ENCODE results near the gene POLR2C.
"Not testable (repeated sequence)": the region's sequence is repeated elsewhere in the genome, so short reads cannot be mapped to it uniquely, and the experiment has no call there.

Gene POLR2C

DNA sequence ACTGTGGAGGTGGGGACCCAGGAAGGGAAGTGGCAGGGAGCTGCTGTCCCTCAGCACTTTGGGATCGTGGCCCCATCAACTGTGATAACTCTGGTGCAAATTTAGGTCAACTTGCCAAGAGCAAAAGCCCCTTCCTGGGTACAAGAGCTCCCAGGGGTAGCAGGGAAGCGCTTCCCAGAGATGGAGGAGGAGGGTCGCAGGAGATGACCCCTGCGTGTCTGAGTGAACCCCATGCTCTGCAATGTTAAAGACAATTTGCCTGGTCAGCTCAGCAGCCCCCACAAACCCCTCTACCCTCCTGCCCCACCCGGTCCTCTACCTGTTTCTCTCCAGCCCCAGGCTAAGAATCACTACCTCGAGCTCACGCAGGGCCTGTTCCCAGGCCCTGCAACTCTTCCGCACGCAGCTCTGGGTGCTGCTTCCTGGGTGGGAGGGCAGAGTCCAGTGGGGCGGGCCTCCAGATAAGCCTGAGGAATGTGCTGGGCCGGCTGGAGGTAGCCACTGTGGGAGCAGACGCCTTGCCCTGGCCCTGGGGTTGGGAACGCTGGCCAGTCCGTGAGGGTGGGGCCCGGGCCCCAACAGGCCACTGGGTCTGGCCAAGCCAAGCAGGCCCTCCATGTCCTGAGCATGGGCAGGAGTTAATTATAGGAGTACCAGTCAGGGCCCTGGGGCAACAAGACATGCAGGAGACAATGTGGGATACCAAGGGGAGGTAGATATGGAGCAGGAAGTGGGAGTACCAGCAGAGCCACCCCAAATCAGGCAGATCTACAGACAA lies 17.7 kb downstream of the POLR2C start:
- DNase-seq = peak; percentile 79

DNA sequence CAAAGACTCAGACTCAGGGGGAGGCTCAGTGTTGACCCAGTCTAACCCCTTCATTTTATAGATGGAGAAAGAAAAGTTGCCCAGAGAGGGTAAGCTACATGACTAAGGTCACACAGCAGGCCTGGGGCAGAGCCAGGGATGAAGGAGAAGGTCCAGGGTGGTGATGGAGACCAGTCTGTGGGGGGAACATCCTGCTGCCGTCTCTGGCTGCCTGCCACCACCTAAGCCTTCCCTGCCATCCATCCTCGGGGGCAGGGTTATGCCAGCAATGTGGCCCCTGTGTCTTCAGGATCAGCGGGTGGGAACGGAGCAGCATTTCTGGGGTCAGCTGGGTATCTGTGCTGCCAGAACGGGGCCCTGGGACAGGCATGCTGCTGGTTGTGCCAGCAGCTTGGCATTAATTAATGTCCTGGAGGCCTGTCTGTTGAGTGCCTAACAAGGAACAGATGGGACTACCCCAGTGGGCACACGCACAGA lies 18.3 kb downstream of the POLR2C start:
- DNase-seq = no peak

DNA sequence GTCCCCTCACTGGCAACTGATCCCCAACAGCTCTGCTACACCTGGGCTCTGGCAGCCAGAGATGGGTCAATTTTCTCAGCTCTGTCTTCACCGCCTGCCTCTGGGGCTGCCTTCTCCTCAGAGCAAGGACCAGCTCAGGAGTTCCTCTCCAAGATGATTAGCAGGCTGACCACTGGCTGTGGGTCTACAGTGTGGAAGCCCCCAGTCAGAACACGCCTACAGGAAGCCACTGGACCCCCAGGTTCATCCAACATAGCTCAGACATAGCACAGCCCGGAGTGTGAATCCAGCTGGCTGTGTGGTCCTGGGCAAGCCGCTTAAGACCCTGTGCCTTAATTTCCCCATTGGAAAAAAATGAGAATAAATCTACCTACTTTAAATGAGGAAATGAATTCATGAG lies 18.9 kb downstream of the POLR2C start:
- no peak for DNase-seq

DNA sequence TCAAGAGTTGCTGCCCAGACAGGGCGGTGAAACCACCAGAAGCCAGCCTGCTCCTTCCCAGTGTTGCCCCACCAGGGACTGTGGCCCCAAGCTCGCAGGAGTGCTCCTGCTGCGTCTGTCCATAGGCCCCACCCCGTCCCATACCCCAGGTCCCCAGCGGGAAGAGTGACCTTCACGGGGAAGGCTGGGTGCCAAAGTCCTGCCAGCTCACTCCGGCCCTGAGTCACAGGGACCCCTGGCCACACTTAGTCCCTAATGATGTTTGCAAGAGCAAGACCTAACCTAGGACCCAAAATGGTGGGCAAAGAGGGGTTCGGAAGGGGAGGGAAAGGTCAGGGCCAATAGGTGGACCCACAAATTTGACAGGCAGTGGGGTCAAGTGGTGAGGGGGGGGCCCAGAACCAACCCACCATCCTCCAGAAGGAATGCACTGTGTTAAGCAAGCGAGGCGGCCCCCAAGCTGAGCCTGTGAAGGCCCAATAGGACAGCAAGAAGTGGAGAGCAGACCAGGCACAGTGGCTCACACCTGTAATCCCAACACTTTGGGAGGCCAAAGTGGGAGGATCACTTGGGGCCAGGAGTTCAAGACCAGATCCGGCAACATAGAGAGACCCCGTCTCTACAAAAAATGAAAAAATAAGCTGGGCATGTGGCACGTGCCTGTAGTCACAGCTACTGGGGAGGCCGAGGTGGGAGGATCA lies 20.5 kb downstream of the POLR2C start:
- DNase-seq = no peak

DNA sequence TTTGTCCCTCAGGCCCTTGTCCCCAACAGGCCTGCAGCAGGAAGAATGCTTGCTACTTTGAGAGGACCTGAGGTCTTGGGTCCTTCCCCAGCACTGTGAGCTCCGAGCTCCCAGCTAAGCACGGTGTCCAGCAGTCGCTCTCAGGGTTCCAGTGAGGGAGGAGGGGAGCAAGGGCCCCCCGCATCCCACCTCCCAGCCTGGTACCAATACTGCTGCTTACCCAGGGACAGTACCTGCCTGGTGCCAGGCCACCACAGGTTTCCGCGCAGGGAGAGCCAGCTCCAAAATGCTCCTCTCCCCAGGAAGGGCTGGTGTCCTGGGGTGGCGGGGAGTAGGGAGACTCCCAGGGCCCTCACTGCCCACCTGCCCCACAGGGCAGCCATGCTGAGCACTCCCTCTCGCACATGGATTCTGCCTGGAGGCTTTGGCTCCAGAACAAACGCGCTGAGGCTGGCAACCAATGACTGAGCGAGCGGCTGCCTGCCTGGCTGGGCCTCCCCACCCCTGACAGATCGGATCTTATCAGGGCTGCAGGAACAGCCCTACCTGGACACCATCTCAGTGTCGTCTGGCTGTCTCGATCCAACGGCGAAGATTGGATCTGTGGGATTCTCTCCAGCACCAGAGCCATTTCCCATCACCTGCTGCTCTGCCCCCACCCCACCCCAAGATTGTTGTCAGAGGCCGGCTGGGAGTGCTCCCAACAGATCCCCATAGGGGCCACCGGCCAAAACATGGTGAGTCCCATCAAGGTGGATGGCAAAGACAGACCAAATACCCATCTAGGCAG lies 21.4 kb downstream of the POLR2C start:
- DNase-seq = no peak

DNA sequence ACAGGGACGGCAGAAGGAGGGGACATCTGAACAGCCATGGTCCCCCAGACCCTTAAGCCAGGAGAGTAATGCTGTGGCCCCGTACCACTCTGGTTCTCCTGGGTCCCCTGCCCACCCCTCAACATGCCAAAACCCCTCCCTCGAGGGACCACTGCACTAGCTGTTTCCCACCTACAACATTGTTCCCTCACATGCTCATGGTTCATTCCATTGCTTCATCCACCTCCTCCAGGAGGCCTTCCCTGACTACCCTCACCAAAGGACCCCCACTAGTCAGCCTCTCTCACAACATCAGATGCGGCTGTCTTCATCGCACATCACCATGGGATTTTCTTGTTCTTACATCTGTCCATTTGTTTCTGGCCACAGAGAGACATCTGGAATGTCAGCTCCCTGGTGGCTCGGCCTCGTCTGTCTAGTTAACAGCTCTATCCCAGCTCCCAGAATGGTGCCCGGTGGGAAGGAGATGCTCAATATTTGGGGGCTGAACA lies 22.1 kb downstream of the POLR2C start:
- no peak for DNase-seq

DNA sequence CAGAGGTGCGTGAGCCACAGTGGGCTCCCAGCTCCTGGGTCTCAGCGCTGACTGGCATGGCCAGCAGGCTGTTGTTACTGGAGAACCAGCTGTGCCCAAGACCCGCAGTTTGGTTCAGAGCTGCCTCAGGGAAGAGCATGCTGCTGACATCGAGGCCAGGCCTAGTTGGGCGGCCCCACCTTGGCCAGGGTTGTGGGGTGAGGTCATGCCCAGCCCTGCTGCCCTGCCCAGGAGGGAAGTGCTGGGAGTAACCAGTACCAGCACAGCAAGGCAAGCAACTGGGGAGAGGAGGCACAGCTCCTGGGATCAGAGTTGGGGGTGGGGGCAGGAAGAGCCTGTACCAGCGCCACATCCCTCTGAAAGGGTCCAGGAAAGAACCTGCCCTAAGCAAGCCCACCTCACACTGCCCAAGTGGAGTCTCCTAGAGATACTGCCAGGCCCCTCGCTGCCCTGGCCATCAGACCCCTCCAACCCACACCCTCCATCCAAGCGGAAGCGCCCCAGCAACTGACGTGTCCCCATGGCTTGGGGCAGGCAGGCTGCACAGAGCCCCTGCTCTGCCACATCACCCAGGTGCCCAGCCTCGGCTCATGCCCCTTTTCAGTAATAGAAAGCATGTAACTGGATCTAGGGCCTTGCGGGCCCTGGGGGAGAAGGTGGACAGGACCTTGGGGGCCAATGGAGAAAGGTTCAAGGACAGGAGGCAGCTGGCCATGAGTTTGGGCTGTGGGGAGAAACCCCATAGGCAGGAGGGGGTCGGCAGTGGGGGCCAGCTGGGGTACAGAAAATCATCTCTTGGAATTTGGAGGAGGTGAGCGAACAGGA lies 22.8 kb downstream of the POLR2C start:
- DNase-seq = no peak

DNA sequence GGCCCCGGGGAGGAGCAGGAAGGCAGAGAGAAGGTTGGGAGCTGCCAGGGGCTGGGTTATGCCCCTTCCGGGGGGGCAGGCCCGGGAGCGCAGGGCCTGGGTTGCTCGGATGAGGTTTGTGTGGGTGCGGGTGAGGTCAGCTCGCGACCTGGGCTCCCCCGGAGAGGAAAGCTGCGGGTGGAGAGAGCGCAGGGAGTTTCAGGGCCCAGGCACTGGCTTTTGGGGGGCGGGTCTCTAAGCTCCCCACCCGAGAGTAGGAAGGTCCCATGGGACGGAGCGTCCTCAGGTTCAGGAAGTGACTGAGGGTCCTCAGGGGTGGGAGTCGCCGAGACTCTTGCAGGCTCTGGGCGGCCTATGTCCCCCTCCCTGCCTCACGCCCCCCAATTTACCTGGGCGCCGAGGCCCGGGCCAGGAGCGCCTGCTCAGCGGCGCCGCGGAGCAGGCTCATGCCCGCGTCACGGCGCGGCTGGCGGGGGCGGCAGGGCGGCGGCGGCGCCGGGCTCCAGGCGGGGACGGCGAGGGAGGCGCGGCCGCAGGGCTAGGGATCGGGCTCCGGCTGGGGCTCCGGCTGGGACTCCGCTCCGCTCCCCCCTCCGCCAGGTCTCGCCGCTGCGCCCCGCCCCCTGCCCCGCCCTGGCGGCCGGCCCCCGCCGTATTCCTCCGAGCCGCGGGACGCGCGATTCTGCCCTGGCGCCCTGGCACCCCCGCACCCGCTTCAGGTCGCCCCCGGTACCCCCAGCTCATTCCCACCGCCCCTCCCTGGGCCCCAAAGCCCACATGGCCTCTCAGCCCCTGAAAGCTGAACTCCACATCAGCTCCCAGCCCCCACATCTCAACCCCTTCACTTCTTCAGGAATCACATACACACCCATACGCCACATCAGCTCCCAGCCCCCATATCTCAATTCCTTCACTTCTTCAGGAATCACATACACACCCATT lies 23.7 kb downstream of the POLR2C start, which contains the start of gene DOK4:
Gene DOK4 (minus strand): TSS at position 578 of the 942 bp plus-strand sequence. CDS start 6,986 bp downstream, outside the sequence.
- DNase-seq = peak; percentile 78

DNA sequence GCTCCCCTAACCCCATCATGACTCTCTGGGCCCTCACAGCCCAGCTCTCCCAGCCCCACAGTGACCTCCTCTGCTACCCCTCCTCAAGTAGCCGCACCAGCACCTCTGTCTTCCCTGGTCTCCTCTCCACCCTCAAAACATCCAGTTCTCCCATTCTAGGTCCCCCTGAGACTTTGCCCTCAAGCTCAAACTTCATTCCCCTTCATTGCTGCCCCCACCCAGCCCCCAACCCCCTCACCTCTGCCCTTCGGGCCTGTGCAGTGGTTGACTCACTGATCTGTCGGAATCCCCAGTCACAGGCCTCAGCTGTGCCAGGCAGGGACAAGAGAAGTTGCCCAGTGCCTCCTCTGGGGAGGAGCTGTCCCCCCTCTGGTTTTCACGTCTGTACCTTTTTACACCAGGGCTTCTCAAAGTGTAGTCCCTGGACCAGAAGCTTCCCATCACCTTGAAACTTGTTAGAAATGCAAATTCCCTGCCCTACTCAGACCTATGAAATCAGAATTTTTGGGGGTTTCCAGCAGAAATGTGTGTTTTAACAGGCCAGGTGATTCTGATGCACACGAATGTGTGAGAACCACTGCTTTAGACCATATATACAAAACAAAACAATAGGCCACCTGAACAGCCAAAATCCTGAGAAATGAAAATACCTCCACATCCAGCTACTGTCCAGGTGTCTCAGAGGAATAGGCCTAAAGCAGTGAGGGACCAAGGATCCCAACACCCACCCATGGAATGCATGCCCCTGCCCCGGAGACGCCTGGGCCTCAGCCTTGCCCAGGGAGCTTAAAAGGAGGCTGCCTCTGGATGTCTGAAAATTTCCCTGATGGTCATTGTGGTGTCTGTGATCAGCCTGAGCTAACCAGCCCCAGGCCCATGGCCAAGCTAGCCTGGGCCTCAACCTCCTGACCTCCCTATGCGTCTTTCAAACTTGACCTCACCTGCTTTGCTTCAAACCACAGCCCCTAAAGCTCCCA lies 24.7 kb downstream of the POLR2C start:
- no peak for DNase-seq

DNA sequence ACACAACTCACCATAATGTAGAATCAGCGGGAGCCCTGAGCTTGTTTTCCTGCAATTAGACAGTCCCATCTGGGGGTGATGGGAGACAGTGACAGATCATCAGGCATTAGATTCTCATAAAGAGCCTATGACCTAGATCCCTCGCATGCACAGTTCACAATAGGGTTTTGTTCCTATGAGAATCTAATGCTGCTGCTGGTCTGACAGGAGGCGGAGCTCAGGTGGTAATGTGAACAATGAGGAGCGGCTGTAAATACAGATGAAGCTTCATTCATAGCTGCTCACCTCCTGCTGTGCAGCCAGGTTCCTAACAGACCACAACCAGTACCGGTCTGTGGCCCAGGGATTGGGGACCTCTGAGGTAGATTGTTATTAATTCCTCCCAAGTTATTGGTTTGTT lies 26.8 kb downstream of the POLR2C start:
- no peak for DNase-seq

DNA sequence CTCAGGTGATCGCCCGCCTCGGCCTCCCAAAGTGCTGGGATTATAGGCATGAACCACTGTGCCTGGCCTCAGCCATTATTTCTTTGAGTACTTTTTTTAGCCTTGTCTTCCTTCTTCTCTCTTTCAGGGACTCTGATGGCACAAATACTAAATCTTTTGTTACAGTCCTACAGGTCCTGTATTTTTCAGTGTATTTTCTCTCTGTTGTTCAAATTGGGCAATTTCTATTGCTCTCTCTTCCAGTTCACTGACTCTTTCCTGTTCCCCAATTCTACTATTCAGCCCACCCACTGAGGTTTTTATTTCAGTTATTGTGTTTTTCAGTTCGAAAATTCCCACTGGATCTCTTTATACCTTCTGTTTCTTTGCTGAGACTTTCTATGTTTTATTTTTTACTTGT lies 31.3 kb downstream of the POLR2C start:
- DNase-seq = no peak

DNA sequence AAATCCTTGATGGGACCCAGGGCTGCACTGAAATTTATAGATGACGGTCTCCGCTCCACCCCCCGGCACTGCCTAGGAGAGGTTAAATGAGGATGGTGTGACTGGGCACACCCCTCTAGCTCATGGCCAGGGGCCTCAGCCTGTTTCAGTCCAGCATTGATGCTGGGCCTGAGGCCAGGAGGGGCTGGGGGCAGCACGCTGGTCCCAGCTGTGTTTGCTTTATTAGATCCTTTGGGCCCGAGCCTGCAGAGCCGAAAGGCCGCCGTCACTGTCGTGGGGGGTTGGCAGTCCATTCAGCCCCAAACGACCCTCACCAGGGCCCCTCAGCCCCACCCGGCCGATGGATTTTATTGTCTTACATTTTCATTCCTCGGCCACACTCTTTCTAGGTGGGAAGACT lies 34.6 kb downstream of the POLR2C start:
- no peak for DNase-seq

DNA sequence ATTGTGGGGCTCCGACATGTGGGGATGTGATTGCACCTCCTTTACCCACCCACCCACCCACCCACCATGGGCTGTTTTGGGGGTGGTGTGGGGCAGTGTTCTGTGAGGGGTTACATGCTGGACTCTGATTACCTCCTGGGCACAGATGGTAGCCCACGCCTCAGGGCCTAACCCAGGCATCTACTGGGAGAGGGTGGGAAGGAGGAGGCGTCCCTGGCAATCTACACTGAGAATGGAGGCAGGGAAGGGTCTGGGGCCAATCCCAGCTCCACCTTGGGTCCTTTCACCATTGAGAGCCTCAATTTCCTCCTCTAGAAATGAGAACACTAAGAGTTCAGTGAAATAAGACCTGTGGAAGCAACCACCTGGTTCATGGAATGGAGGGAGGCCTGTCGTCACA lies 35.6 kb downstream of the POLR2C start:
- DNase-seq = no peak

DNA sequence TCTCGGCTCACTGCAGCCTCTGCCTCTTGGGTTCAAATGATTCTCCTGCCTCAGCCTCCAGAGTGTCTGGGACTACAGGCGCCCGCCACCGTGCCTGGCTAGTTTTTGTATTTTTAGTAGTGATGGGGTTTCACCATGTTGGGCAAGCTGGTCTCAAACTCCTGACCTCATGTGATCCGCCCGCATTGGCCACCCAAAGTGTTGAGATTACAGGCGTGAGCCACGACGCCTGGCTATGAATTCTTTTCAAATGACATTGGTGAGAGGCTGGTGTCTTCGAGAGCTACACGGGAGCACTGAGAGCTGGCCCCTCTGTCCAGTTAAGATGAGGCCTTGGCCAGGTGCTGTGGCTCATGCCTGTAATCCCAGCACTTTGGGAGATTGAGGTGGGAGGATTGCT lies 37.5 kb downstream of the POLR2C start:
- DNase-seq = not testable (repeated sequence)

DNA sequence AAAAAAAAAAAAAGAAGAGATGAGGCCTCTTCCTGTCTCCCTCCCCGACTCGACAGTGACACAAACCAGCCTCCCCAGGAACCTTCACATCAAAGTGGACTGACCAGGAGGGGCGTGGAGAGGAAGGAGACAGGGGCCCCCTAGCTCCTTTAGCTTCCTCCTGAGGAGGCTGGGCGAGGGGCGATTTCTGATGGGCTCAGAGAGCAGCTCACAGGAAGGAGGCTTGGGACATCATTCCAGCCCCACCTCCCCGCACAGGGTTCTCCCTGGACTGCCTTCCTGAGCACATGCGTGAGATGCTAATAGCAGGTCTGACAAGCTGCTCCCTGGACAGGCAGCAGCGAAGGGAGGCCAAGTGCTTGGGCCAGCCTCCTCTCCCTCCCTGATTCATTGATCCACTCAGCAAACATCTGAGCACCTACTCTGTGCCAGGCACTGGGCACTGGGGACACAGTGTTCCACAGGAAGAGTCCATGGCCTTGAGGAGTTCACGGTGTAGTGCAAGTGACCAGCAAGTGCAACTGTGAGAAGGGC lies 38.2 kb downstream of the POLR2C start:
- no peak for DNase-seq

DNA sequence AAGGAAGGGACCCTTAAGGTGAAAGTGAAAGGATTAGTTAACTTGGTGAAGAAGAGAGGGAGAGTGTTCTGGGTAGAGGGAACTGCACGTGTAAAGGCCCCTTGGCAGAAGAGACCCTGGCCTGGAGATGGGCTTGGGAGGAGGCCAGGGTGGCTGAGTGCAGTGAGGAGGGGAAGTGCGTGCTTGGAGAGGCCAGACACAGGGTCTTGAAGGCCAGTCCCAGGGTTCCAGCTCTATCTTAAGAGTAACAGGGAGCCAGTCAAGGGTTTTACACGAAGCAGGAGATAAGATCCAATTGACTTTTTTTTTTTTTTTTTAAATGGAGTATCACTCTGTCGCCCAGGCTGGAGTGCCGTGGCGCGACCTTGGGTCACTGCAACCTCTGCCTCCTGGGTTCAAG lies 39.0 kb downstream of the POLR2C start:
- DNase-seq = no peak

DNA sequence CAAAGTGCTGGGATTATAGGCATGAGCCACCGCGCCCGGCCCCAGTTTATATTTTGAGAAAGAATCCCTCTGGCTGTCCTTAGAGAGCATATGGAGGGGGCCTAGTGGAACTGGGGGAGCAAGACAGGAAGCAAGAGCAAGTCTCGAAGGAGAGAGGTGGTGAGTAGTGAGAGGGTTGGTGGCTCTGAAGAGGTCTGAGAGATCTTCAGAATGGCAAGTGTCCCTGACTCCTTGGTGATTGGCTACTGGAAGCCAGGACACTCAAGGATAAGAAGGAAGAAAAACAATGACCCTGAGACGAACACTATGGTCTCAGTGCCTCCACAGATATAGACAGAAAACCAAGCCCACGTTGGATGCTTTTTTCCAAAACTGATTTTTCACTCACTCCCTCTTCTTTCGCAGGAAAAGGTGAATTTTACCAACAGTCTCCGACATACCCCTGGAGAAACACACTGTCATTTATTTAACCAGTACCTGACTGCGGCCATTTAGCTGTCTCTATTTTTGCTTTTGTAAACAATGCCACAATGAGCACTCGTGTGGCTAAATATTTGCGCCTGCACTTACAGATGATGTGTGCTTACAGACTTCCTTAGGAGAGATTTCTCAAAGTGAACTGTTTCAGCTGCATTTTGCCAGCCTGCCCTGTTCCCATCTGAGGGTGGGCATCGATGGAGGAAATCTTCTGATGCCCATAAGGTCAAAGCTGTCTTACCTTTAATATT lies 39.7 kb downstream of the POLR2C start:
- no peak for DNase-seq

DNA sequence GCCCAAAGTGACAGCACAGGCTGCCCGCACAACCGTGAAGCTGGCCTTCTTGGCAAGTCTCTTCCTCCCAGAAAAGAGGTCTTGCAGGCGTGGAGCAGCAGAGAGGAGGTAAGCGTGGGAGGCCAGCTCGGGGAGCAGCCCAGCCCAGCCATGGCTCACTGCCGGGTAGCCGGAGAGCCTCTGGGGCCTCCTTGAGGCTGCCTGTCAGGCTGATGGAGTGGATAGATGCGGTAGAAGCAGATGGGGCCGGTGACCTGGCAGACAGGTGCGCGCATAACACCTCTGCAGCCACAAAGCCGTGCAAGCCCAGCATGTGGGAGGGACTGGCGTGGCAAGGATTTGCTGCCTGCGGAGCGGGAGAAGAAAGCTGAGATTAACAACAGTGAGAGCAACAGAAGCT lies 40.9 kb downstream of the POLR2C start:
- DNase-seq = no peak

DNA sequence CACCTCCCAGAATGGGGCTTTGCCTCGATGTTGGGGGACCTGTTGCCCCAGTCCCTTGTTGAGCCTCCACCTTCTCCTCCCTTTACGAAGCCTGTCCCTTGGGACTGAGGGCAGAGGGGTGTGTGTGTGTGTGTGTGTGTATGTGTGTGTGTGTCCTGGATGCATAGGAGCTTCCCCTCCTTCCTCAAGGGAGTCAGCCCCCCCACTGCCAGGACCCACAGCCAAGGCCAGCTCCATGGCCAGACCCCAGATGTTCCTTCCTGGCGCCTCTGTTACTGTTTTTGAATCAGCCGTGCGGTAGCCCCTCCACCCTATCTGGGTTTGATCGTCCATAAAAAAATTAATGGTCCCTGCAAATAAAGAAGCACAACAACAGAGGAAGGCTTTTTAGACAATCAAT lies 41.5 kb downstream of the POLR2C start:
- DNase-seq = no peak

Measured in EL (cell line).